ENCODE results near the gene MX2. TPM values are rescaled to one million over a fixed set of nuclear protein-coding genes. Genes with fewer than 3 reads are reported as not detected.

Gene MX2
- total and polyA plus RNA-seq, 9 of the 15 experiments (the other 6 are each of a cell fraction or from before 2014, with no cell fraction given) = 0.10 to 0.95 (median 0.47) TPM; not detected in 1

GRCh38 chr21:41397471-41397891, 35.7 kb downstream of the MX2 start (continued):
- TF ChIP-seq NKRF (IDR thresholded peaks at IDR 0.05; ENCODE audit: borderline replicate concordance) = no peak
- no peak for TF ChIP-seq SAP30 (IDR thresholded peaks at IDR 0.05; ENCODE audit: borderline replicate concordance, insufficient read depth, low read depth, low read length, poor library complexity, severe bottlenecking)
- TF ChIP-seq ZNF354B (CRISPR knock-in tag; IDR thresholded peaks at IDR 0.05) = no peak
- no peak for TF ChIP-seq MTA3 (IDR thresholded peaks at IDR 0.05; ENCODE audit: borderline replicate concordance)
- TF ChIP-seq, protein P1, sequence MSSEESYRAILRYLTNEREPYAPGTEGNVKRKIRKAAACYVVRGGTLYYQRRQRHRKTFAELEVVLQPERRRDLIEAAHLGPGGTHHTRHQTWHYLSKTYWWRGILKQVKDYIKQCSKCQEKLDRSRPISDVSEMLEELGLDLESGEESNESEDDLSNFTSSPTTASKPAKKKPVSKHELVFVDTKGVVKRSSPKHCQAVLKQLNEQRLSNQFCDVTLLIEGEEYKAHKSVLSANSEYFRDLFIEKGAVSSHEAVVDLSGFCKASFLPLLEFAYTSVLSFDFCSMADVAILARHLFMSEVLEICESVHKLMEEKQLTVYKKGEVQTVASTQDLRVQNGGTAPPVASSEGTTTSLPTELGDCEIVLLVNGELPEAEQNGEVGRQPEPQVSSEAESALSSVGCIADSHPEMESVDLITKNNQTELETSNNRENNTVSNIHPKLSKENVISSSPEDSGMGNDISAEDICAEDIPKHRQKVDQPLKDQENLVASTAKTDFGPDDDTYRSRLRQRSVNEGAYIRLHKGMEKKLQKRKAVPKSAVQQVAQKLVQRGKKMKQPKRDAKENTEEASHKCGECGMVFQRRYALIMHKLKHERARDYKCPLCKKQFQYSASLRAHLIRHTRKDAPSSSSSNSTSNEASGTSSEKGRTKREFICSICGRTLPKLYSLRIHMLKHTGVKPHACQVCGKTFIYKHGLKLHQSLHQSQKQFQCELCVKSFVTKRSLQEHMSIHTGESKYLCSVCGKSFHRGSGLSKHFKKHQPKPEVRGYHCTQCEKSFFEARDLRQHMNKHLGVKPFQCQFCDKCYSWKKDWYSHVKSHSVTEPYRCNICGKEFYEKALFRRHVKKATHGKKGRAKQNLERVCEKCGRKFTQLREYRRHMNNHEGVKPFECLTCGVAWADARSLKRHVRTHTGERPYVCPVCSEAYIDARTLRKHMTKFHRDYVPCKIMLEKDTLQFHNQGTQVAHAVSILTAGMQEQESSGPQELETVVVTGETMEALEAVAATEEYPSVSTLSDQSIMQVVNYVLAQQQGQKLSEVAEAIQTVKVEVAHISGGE (CRISPR knock-in tag; IDR thresholded peaks at IDR 0.05) = no peak
- no peak for TF ChIP-seq ELF4 (CRISPR knock-in tag; IDR thresholded peaks at IDR 0.05)
- TF ChIP-seq, protein P2, sequence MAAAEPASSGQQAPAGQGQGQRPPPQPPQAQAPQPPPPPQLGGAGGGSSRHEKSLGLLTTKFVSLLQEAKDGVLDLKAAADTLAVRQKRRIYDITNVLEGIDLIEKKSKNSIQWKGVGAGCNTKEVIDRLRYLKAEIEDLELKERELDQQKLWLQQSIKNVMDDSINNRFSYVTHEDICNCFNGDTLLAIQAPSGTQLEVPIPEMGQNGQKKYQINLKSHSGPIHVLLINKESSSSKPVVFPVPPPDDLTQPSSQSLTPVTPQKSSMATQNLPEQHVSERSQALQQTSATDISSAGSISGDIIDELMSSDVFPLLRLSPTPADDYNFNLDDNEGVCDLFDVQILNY (CRISPR knock-in tag; IDR thresholded peaks at IDR 0.05) = no peak
- TF ChIP-seq, protein P3, sequence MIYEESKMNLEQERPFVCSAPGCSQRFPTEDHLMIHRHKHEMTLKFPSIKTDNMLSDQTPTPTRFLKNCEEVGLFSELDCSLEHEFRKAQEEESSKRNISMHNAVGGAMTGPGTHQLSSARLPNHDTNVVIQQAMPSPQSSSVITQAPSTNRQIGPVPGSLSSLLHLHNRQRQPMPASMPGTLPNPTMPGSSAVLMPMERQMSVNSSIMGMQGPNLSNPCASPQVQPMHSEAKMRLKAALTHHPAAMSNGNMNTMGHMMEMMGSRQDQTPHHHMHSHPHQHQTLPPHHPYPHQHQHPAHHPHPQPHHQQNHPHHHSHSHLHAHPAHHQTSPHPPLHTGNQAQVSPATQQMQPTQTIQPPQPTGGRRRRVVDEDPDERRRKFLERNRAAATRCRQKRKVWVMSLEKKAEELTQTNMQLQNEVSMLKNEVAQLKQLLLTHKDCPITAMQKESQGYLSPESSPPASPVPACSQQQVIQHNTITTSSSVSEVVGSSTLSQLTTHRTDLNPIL (CRISPR knock-in tag; IDR thresholded peaks at IDR 0.05) = no peak
- no peak for TF ChIP-seq EZH2 (IDR thresholded peaks at IDR 0.05; ENCODE audit: borderline replicate concordance, low read depth, low read length)
- no peak for TF ChIP-seq POU5F1 (IDR thresholded peaks at IDR 0.05; ENCODE audit: borderline replicate concordance, low read depth, low read length, partially characterized antibody)
- no peak for TF ChIP-seq FOXA3 (CRISPR knock-in tag; conservative IDR thresholded peaks at IDR 0.05 in 1 of 2, IDR thresholded peaks at IDR 0.05 in 1 of 2)
- no peak for TF ChIP-seq EP300 (IDR thresholded peaks at IDR 0.05; ENCODE audit: low read length)

Data from K562 (cell line).